Endodermal cell (in vitro differentiated cells): ENCODE measurements around the gene FKBP9. TPM values are rescaled to one million over a fixed set of nuclear protein-coding genes. Genes with fewer than 3 reads are reported as not detected.
"Not testable (repeated sequence)": the region's sequence is repeated elsewhere in the genome, so short reads cannot be mapped to it uniquely, and the experiment has no call there.

Experiments
- DNase-seq: peaks from one replicate; pipeline ENCODE4 v3.0.0-alpha.2; 2017
- H3K27ac ChIP-seq: 2 replicates; pipeline ENCODE4 v1.5.1; 2013; ENCODE audit warnings: mild to moderate bottlenecking, low read depth, low read length, moderate library complexity
- H3K27me3 ChIP-seq: 2 replicates; pipeline ENCODE4 v1.6.1; 2013; ENCODE audit warnings: mild to moderate bottlenecking, low read length, moderate library complexity; ENCODE audit not compliant: insufficient read depth, control insufficient read depth, poor library complexity, severe bottlenecking
- H3K36me3 ChIP-seq: 2 replicates; pipeline ENCODE4 v1.7.0; 2013; ENCODE audit warnings: mild to moderate bottlenecking, low read length, moderate library complexity; ENCODE audit not compliant: control insufficient read depth, insufficient read depth
- H3K4me1 ChIP-seq: one replicate; pipeline ENCODE4 v1.7.0; 2013; ENCODE audit warnings: low read length; ENCODE audit not compliant: control insufficient read depth, insufficient read depth
- H3K4me3 ChIP-seq: 2 replicates; pipeline ENCODE4 v1.5.1; 2013; ENCODE audit warnings: mild to moderate bottlenecking, low read length, moderate library complexity
- H3K9ac ChIP-seq: 2 replicates; pipeline ENCODE4 v1.6.1; 2013; ENCODE audit warnings: mild to moderate bottlenecking, low read length, moderate library complexity; ENCODE audit not compliant: poor library complexity, severe bottlenecking; ENCODE audit errors: extremely low read depth
- H3K9me3 ChIP-seq: 2 replicates; pipeline ENCODE4 v1.6.1; 2013; ENCODE audit warnings: mild to moderate bottlenecking, low read length, moderate library complexity; ENCODE audit not compliant: control insufficient read depth
- H3K27ac Mint-ChIP-seq: 2 replicates; pipeline ENCODE4 v1.8.0; 2020; ENCODE audit warnings: mixed read lengths
- H3K27me3 Mint-ChIP-seq: 2 replicates; pipeline ENCODE4 v1.8.0; 2021; ENCODE audit warnings: mild to moderate bottlenecking, mixed read lengths; ENCODE audit not compliant: insufficient read depth
- H3K36me3 Mint-ChIP-seq: 2 replicates; pipeline ENCODE4 v1.8.0; 2020; ENCODE audit warnings: low read depth, mixed read lengths
- H3K4me1 Mint-ChIP-seq: 2 replicates; pipeline ENCODE4 v1.8.0; 2020; ENCODE audit warnings: mixed read lengths
- H3K4me3 Mint-ChIP-seq: 2 replicates; pipeline ENCODE4 v1.8.0; 2020; ENCODE audit warnings: mild to moderate bottlenecking, moderate library complexity, mixed read lengths
- H3K9me3 Mint-ChIP-seq: 2 replicates; pipeline ENCODE4 v1.8.0; 2020; ENCODE audit warnings: mild to moderate bottlenecking, mixed read lengths
- CTCF ChIP-seq: fragments of 200-600 bp; sonication (generic); conservative IDR thresholded peaks from 2 replicates; pipeline ENCODE4 v1.5.0; 2021; ENCODE audit warnings: antibody characterized with exemption, mild to moderate bottlenecking
- WGBS, 2 experiments: methylation state at CpG; one replicate each; pipeline versions ENCODE4 v1.1.5 to v1.1.7; 2013; ENCODE audit warnings: missing lambda C conversion rate in 2 of 2, mixed read lengths in 1 of 2; ENCODE audit not compliant: insufficient coverage in 1 of 2, insufficient read length in 1 of 2; 5-methylcytosine and 5-hydroxymethylcytosine counted together
- total RNA-seq, 2 donors: library from RNA; stranded (reverse); fragmentation: NEBNext Ultra II Directional in 1 of 2; extraction: Animal tissue kit (Norgen Biotek cat#: 25700) in 1 of 2; gene quantifications; 2 replicates in 1 of 2; 3 replicates in 1 of 2; pipeline ENCODE4 v1.2.1, GENCODE V29; 2021

The FKBP9 gene
- total RNA-seq, 2 donors from 2014 or later, result 58.0 to 68.0 TPM

- H3K4me1 Mint-ChIP-seq, H3K36me3 Mint-ChIP-seq, H3K9me3 Mint-ChIP-seq, H3K4me3 ChIP-seq, H3K9me3 ChIP-seq, H3K27ac ChIP-seq, H3K9ac ChIP-seq, H3K27ac Mint-ChIP-seq, H3K4me1 ChIP-seq, H3K27me3 ChIP-seq, H3K36me3 ChIP-seq, H3K4me3 Mint-ChIP-seq, H3K27me3 Mint-ChIP-seq: not testable (repeated sequence)
- peak; percentile 65 for TF ChIP-seq CTCF
- 60% methylated on average over 1 to 4 of the region's 8 CpGs for WGBS, 2 experiments
- peak; percentile 38 for DNase-seq
Measured at GRCh38 chr7:32964461-32965159, 7.4 kb downstream of the FKBP9 start.

- not testable (repeated sequence) for H3K36me3 ChIP-seq, H3K9me3 ChIP-seq, H3K4me1 ChIP-seq, H3K27ac ChIP-seq, H3K4me3 ChIP-seq, H3K4me1 Mint-ChIP-seq, H3K27ac Mint-ChIP-seq, H3K27me3 Mint-ChIP-seq, DNase-seq, H3K27me3 ChIP-seq, H3K36me3 Mint-ChIP-seq, H3K9ac ChIP-seq, H3K9me3 Mint-ChIP-seq, H3K4me3 Mint-ChIP-seq
- 83% methylated on average over 2 of the region's 5 CpGs; no CpG with 5 or more reads in 1 of the 2 experiments for WGBS, 2 experiments
Measured at GRCh38 chr7:32966489-32967267, 9.4 kb downstream of the FKBP9 start.

GRCh38 chr7:32967268-32967582 lies 10.0 kb downstream of the FKBP9 start:
- not testable (repeated sequence) for H3K27ac Mint-ChIP-seq, H3K27ac ChIP-seq, H3K36me3 Mint-ChIP-seq, H3K27me3 Mint-ChIP-seq, H3K9ac ChIP-seq, H3K36me3 ChIP-seq, H3K9me3 Mint-ChIP-seq, H3K9me3 ChIP-seq, H3K4me3 ChIP-seq, DNase-seq, H3K4me1 Mint-ChIP-seq, H3K4me3 Mint-ChIP-seq, H3K27me3 ChIP-seq, H3K4me1 ChIP-seq
- 88 to 100% methylated on average over 1 to 3 of the region's 4 CpGs for WGBS, 2 experiments

GRCh38 chr7:32971967-32972366 lies 14.7 kb downstream of the FKBP9 start:
- H3K4me3 Mint-ChIP-seq, H3K27ac Mint-ChIP-seq: not testable (repeated sequence)
- WGBS, 2 experiments, result 83% methylated on average over 2 of the region's 3 CpGs; no CpG with 5 or more reads in 1 of the 2 experiments

GRCh38 chr7:32977159-32977558 lies 19.9 kb downstream of the FKBP9 start:
- not testable (repeated sequence) for H3K27ac ChIP-seq, H3K27me3 Mint-ChIP-seq, H3K4me3 ChIP-seq, DNase-seq, H3K36me3 ChIP-seq, H3K27ac Mint-ChIP-seq, H3K4me1 ChIP-seq, H3K4me1 Mint-ChIP-seq, H3K9me3 ChIP-seq, H3K9me3 Mint-ChIP-seq, H3K27me3 ChIP-seq, H3K4me3 Mint-ChIP-seq, H3K9ac ChIP-seq
- peaks cover 19% of the 10 kb centered on the region for H3K36me3 Mint-ChIP-seq
- 81 to 92% methylated on average over 2 of the region's 2 CpGs for WGBS, 2 experiments

More at GRCh38 chr7:32971967-32972366, 14.7 kb downstream of the FKBP9 start:
- not testable (repeated sequence) for H3K4me3 ChIP-seq, H3K27ac ChIP-seq, H3K27me3 ChIP-seq, H3K4me1 Mint-ChIP-seq, H3K9me3 ChIP-seq, H3K27me3 Mint-ChIP-seq, H3K36me3 Mint-ChIP-seq, H3K4me1 ChIP-seq, H3K36me3 ChIP-seq, H3K9ac ChIP-seq, DNase-seq, H3K9me3 Mint-ChIP-seq

GRCh38 chr7:32979246-32979645 lies 22.0 kb downstream of the FKBP9 start:
- H3K27me3 ChIP-seq, H3K27ac Mint-ChIP-seq, H3K9me3 Mint-ChIP-seq, H3K4me1 Mint-ChIP-seq, H3K4me3 Mint-ChIP-seq, H3K9ac ChIP-seq, H3K9me3 ChIP-seq, H3K36me3 ChIP-seq, H3K27me3 Mint-ChIP-seq, H3K4me1 ChIP-seq, H3K27ac ChIP-seq, H3K4me3 ChIP-seq: not testable (repeated sequence)
- WGBS, 2 experiments, result 97 to 100% methylated on average over 2 to 6 of the region's 6 CpGs
- peaks cover 20% of the 10 kb centered on the region for H3K36me3 Mint-ChIP-seq
- peak; percentile 45 for DNase-seq
